Head of caudate nucleus (tissue), 42 donors: ENCODE measurements around the gene ABR.
"Not testable (repeated sequence)": the region's sequence is repeated elsewhere in the genome, so short reads cannot be mapped to it uniquely, and the experiment has no call there.

Experiments
- DNase-seq, 42 donors: peaks; one replicate each; pipeline versions ENCODE4 v3.0.0 to v3.0.0-alpha.2; 2020 to 2021; ENCODE audit warnings: mixed read lengths in 7 of 42
- intact Hi-C: fragments of 100-400 bp; cut with DNase I; formaldehyde crosslinking; loops from one replicate; pipeline ENCODE4 v1.15.0; 2022

The ABR gene

DNA sequence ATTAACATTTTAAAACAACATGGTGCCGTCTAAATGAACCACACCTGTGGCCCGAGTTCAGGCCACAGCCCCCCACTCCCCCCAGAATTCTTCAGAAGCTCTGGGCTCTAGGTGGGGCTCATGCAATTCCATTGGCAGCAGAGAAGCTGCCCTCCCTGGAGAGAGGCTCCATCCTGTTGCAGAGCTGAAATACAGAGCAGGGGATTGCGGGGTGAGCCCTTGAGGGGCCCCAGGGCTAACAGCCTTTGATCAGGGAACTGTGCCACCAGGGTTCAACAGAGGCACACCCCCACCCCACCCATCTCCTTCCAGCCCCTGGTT lies 69.3 kb downstream of the ABR start:
- DNase-seq, result peak in 1 of 42 donors; percentile 12
- intact Hi-C loops, result no loop called here

DNA sequence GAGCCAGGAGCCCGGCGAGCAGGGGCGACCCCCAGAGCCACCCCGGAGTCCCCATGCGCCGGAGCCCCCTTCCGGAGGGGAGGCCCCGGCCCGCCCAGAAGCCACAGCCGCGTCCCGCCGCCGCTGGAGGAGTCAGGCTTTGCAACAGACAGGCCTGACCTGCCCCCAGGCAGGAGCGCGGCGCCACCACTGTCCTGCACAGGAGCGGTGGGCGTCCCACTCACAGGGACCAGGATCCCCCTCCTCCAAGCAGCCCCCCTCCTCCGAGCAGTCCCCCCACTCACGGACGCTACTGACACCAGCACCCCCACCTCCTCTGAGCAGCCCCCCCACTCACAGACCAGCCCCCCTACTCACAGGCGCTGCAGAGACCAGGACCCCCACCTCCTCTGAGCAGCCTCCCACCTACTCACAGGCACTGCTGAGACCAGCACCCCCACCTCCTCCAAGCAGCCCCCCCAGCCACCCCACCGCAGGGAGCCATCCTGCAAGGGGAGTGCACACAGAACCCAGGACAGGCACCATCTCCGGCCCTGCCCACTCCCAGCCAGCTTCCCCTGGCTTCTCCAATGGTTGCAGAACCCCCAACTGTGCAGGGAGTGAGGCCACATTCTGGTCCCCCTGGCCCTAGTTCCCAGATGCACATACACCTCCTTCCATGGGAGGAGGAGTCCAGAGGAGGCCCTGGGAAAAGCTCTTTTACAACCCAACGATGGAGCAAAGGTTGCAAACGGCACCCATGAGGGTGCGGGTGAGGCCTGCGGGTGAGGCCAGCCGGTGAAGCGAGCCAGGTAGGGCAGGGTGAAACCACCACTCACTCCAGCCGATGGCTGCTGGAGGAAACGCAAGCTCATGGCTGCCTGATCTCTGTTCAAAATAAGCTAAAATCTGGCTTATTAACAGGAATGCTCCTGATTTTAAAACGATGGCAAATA lies 69.9 kb downstream of the ABR start:
- intact Hi-C loops, result no loop called here
- peak in 2 of 42 donors; percentile 1 to 29 for DNase-seq

DNA sequence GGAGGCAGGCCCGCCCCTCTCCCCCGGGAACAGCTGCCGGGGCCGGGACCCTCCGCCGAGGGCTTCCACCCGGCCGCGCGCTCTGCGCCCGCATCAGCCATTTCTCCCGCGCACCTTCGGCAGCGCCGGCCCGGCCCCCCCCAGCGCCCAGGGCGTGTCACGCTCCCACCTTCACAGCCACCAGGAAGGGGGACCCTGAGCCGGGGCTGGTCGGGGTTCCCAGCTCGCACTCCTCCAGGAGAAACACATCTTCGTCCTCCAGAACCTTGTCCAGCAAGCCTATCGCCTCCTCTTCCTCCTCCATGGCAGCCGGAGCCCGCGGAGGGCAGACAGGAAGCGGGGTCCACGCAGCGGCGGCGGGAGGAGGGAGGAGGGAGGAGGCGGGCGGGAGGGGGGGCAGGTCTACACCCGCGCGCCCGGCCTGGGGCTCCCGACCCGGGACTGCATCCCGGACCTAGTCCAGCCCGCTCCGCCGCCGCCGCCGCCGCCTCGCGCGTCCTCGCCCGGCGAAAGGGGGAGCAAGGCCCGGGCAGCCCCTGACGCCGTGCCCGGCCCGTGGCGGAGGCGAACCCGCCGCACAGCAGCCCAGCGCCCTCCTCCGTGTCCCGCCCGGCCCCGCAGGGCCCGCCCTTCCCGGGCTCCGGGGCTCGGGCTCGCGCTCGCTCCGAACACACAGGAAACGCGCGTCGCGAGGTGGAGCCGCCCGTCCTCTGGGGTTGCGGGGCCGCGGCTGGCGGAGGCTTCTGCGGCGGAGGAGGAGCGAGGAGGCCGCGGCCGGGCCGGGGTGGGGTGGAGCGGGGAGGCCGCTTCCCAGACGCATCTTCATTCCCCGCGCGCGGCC lies 70.8 kb downstream of the ABR start:
- intact Hi-C loops, result no loop called here

DNA sequence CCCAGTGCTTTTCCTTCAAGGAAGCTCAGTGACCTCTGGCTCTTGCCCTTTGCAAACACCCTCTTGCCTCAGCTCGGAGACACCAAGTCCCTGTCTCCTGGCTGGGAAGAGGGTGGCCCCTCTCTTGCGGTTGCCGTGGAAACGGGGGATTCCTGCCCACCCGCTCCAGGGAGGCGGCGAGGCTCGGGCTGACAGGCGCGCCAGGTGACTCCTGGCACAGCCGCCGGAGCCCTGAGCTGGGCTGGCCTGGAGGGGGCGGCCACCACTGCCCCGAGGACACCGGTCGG lies 71.4 kb downstream of the ABR start:
- intact Hi-C loops, result no loop called here
- DNase-seq, result peak in 10 of 42 donors; percentile 46 to 70 (median 54)

More for the DNA sequence above, 70.8 kb downstream of the ABR start:
- DNase-seq, result peak in 28 of 42 donors; percentile 37 to 80 (median 60)

DNA sequence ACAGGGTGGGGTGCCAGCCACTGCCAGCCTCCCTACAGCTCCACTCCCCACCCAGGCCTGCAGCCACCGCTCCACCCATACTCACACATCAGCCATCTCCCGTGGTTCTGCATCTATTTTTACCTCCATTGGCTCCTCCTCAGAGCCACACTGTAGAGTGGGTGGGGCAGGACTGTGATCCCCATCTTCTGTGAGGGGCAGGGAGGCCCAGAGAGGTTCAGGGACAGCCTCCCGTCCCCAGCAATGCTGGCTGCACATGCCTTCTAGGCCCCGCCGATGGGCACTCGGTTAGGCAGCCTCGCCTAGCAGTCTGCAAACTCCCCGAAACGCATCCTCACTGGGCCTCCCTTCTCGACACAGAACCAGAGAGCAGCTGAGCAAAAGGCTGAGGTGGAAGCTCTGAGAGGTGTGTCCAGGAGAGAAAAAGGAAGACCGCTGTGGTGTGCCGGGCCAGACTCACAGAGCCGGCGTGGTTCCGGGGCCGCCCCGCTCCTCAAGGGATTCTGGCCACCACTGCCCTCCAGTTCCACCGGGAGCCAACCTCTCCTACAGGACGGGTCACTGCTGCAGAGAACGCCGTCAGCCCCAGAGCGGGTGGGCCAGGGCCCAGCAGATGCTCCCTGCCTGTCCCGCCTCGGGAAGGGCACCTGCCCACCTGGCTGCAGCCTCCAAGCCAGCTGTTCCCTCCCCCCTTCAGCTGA lies 71.9 kb downstream of the ABR start:
- peak in 23 of 42 donors; percentile 40 to 85 (median 57) for DNase-seq
- intact Hi-C loops, result no loop called here

DNA sequence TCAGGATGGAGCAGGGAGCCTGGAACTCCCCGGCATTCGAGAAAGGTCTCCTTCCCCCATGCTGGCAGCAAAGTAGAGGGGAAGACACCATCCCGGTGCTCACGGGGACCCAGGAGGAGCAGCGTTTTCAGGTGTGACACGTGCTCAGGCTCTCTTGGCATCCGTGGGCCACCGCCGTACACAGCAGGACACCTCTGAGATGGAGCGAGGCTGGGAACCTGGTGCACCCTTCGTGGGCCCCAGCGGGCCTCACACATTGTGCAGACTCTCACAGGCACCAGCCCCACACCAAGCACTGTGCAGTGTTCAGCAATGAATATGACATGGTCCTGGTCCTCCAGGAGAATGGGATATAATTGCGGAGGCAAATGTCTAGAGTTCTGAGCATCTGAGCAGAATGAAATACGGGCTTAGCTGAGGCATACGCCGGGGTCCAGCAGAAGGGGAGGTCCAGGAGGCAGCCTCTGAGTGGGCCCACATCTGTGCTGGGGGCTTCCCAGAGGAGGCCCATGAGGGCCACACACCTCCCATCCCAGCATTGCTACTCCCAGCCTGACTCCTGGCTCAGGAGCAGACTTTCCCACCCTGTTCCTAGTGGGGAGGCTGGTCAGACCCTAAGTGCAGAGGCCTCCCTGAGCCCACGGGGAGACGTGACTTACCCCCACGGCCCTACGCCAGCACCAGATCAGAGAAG lies 72.6 kb downstream of the ABR start:
- intact Hi-C loops, result no loop called here
- DNase-seq, result peak in 2 of 42 donors; percentile 3 to 19

DNA sequence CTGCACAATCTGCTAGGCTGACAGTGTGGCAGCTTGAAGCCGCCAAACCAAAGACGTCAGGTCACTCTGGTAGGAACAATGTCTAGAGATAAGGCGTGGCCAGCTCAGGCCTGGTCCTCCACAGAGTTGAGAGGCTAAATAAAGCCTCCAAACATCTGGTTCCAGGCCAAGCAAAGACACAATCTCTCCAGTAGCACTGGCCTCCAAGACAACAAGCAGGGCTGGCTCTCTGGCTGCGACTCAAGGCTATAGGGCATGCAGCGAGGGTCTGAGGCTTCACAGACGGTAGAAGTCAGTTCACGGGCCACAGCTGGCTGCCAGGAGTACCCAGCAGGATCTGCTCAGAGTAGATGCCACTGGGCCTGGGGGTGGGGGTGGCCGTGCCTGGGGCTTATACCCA lies 75.6 kb downstream of the ABR start:
- DNase-seq, result peak in 1 of 42 donors; percentile 1
- intact Hi-C loops, result no loop called here

DNA sequence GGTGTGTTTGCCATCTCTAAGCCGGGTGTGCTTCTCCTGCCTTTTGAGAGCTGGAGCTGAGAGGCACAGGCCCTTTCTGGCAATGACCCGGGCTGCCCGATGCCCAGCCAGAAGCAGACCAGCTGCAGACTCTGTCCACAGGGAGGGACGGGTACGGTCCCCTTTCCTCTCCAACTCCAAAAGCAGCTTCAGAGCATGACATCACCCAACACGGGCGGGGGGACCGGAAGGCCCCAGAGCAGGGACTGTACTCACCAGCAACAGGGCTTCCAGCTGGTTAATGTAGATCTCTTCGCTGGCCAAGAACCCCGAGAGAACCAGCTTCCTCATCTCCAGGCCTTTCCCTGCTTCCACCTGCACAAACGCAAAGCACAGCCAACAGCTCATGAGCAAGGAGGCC lies 79.4 kb downstream of the ABR start:
- peak in 1 of 42 donors; percentile 2 for DNase-seq
- intact Hi-C loops, result no loop called here

DNA sequence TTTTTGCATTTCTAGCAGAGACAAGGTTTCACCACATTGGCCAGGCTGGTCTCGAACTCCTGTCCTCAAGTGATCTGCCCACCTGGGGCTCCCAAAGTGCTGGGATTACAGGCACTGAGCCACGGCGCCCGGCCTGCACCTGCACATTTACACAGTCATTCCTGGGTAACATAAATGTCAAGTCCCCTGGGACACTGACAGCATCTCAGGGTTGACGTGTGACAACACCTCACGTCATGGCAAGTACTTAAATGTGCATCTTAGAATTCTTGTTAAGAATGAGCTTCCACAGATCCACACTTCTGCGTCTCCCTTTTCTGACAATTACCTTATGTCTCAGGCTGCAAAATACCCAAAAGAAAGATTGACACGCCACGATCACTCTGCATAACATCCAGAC lies 80.5 kb downstream of the ABR start:
- peak in 1 of 42 donors; percentile 3 for DNase-seq
- intact Hi-C loops, result no loop called here

DNA sequence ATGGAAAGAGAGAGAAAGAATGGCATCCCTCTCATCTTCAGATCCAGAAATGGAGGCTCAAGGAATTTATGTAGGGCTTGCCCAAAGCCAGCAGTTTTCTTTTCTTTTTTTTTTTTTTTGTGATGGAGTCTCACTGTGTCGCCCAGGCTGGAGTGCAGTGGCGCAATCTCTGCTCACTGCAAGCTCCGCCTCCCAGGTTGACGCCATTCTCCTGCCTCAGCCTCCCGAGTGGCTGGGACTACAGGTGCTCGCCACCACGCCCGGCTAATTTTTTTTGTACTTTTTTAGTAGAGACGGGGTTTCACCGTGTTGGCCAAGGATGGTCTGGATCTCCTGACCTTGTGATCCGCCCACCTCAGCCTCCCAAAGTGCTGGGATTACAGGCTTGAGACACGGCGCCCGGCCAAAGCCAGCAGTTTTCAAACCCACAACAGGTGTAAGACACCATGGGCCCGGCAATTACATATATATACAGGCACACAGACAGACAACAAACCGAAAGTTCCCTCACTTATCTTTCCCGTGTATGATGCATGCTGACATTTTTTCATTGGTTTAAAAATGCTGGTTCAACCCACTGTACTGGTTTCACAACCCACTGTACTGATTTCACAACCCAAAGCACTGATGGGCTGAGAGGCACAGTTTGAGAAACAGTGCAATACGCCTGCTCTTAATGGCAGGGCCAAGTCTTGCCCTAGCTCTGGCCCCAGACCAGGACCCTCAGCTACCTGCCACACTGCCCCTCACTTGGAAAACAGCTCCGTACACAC lies 81.6 kb downstream of the ABR start:
- DNase-seq, result peak in 1 of 42 donors; percentile 1
- intact Hi-C loops, result not testable (repeated sequence)

DNA sequence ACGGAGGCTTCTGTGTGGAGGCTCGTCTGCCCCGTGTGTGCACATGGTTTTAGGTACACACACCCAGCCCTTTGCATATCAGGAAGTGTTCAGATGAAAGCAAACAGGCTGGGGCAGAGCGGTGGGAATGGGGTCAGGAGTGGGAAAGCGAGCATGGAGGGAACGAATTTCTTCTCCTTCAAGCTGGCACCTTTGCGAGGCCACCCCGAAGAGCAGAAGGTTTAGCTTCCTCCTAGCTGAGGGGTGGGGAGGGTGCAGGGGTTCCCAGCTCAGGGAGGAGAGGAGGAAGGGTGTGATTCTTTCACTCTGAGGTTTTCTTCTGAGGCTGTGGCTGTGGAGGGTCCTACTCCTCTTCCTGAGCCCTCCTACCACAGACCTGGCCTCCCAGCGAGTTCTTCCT lies 83.6 kb downstream of the ABR start:
- DNase-seq, result peak in 1 of 42 donors; percentile 1
- intact Hi-C loops, result no loop called here

DNA sequence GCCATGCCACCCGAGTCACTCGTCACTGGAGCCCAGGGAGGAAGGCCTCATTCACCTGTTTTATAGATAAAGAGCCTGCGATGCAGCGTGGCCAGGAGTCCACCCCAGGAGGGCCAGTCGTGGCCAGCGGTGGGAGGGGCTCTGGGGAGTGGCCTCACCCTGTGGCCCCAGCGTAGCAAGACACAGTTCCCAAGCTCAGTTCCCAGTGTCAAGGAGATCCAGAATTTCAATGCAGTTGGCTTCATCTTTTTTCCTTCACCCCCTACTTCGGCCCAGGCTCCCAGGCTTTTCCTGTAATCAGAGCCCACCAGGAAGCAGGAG lies 84.0 kb downstream of the ABR start:
- intact Hi-C loops, result no loop called here
- DNase-seq, result no peak

DNA sequence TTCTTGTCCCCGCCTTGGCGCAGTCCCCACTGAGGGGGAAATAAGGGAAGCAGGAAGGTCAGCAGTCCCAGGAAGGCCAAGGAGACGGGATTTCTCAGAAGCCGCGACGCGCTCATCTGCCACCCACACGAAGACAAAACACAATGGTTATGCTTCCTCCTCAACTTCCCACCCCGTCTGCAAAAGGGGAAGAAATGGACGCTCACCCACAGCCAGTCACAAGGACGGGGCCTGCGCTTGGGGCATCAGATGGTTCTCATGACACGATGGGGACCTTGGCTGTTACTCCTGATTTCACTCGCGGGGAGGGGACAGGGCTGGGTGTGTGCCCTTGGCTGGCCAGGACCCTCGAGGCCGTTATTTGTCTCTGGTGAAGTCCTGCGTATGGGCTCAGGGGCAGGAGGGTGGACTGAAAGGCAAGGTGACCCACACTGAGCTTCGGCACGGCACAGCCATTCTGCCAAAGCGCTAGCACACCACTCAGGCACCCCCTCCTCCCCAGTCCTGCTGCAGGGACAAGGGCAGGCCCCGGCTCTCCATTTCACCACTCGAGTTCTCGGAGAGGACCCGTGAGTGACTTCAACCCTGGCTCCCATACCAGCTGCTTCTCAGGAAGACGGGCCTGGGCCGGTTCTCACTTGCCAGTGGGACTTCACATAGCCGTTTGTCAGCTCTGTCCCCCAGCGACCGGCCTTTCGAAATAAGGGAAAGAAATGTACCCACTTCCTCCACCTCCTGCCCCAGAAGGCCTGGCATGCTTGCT lies 84.5 kb downstream of the ABR start:
- intact Hi-C loops, result no loop called here
- peak in 12 of 42 donors; percentile 21 to 69 (median 54) for DNase-seq

DNA sequence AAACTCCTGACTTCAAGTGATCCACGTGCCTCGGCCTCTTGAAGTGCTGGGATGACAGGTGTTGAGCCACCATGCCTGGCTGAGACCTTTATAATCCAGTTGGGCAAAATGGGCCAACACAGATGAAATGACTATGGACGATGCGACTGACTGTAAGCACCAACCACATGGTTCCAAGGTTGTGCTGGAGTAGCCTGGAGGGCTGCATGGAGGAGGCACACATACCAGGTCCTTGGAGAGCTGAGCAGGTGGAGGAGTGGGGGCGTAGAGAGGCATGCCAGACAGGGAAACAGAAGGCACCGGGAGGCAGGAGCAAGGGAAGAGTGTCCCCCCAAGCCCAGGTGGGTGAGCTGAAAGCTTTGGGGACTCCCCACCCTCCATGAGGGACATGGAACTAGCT lies 85.2 kb downstream of the ABR start:
- peak in 1 of 42 donors; percentile 1 for DNase-seq

DNA sequence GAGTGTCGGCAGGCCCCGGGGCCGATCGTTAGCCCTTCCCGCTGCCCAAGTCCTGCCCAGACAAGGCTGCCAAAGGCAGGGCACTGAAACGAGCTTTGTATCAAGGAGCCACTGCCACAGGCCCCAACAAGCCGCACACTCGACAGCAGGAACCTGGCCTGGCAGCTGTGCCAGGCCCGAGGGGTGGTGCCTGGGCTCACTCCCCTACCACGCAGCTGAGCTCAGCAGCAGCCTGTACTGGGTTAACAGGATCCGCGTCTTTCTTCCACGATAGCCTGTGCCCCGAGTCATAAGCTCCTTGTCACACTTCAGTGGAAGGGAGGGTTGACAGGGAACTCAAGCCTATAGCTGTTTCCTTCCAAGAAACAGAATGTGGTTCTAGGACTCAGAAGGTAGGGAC lies 87.9 kb downstream of the ABR start:
- intact Hi-C loops, result no loop called here
- DNase-seq, result no peak

More for the DNA sequence above, 85.2 kb downstream of the ABR start:
- intact Hi-C loops, result no loop called here

DNA sequence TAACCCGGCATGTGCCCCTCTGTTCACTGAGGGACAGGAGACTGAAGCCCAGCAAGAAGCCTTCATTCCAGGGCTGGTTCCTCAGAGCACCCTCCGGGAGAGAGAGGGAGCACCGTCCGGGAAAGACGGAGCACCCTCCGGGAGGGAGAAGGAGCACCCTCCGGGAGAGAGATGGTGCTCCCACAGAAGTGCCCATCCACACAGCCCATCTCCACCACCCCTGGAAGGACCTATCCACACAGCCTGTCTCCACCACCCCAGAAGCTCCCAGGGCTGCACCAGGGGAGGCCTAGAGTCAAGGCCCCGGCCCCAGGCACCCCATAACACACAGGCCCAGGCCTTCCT lies 88.6 kb downstream of the ABR start:
- no peak for DNase-seq
- intact Hi-C loops, result no loop called here

DNA sequence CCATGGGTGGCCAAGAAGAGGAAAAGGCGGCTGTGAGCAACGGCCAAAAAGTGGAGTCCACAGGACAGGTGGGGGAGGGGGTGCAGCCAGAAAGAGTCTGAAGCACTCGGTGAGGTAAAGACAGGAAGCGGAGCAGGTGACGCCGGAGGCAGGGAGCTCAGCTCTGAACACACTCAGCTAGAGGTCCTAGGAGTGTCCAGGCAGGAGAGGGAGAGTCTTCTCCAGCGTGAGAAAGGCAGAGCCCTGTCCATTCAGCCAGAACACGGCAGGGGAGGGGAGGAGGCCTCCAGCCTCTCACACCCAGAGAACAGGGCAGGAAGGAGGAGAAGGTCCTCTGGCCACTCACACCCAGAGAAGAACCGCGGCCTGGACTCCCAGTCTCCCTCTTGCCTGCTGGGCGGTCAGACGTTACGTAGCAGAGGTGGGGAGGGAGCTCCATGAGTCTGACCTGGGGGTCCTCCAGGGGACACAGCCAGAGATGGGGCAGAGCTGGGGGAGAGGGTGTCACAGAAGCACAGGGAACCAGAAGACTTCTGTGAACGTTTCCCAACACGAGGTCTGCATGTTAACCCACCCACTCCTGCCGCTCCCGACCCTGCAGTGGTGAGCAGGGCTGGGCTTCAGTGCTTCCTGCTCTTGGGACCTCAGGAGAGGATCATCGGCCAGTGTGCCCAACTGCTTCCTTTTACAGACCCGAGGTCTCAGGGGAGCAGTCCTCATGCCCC lies 89.2 kb downstream of the ABR start:
- DNase-seq, result no peak
- intact Hi-C loops, result no loop called here
